OCI-LY7 (cell line): ENCODE results near the gene KIAA0513.

Experiments used
- EZH2phosphoT487 ChIP-seq: fragments of 200-600 bp; sonication (generic); IDR thresholded peaks from 2 replicates; pipeline ENCODE4 v1.6.1; 2018; ENCODE audit warnings: low read depth, borderline replicate concordance, mild to moderate bottlenecking, mixed run types, antibody characterized with exemption, low read length, moderate library complexity, mixed read lengths
- TF ChIP-seq, protein P1 (sequence below): fragments of 200-600 bp; sonication (generic); conservative IDR thresholded peaks from 2 replicates; pipeline ENCODE4 v1.5.1; 2014; ENCODE audit warnings: mild to moderate bottlenecking, antibody characterized with exemption, low read length, moderate library complexity, mixed read lengths

DNA sequence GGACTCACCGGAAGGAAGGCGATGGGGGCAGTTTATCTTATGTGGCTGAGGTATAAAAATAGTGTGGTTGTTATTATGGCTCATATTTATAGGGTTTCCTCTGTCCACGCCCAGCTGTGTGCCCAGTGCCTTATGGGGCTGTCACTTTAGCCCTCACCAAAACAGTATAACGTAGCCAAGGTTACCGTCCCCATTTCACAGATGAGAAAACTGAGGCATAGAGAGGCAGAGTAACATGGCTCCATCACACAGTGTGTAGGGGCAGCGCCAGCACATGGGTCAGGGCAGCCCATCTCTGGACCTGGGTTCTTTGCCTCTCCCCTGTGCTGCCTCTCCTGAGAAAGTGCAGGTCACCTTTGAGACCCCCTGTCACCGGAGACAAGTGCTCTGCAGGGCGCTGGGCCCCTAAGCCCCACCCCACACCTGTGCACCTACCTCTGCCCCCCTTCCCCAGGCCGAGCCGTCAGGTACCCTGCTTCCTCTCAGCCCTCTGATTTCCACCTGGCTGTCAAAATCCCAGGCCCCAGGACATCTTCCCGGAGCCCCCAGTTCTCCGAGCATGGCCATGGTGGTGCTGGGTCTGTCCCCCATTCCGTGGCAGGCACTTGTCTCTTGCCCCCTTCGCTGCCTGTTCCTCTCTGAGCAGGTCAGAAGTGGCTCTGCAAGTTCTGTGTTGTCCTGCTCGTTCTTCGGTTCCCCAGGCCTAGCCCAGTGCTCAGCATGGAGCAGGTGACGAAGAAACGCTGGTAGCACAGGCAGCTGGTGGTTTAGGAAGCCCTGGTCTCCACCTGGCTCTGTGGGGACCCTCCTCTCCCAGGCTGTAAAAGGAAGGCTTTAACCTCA lies 7.2 kb downstream of the KIAA0513 start:
- TF ChIP-seq, protein P1, sequence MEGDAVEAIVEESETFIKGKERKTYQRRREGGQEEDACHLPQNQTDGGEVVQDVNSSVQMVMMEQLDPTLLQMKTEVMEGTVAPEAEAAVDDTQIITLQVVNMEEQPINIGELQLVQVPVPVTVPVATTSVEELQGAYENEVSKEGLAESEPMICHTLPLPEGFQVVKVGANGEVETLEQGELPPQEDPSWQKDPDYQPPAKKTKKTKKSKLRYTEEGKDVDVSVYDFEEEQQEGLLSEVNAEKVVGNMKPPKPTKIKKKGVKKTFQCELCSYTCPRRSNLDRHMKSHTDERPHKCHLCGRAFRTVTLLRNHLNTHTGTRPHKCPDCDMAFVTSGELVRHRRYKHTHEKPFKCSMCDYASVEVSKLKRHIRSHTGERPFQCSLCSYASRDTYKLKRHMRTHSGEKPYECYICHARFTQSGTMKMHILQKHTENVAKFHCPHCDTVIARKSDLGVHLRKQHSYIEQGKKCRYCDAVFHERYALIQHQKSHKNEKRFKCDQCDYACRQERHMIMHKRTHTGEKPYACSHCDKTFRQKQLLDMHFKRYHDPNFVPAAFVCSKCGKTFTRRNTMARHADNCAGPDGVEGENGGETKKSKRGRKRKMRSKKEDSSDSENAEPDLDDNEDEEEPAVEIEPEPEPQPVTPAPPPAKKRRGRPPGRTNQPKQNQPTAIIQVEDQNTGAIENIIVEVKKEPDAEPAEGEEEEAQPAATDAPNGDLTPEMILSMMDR, result no peak
- no peak for TF ChIP-seq EZH2phosphoT487
